ENCODE data around the gene ZNF784.

Gene ZNF784

DNA sequence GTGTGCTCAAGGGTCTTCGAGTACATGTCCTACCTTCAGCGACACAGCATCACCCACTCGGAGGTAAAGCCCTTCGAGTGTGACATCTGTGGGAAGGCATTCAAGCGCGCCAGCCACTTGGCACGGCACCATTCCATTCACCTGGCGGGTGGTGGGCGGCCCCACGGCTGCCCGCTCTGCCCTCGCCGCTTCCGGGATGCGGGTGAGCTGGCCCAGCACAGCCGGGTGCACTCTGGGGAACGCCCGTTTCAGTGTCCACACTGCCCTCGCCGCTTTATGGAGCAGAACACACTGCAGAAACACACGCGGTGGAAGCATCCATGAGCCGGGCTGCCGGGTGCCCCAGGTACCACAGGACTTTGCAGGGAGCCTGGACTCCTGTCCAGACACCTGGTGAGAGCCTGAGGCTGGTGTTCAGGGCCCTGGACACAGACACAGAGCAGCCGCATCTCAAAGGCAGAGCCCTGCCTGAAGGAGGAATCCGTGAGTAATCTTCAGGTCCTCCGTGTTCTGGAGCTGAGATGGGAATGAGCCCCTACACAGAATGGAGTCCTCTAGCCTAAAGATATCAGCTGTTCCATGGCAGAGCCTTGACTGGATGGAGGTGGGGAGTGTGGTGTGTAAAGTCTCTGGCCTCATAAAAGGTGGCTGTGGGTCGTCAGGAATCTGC lies 20.6 kb upstream of the ZNF784 start:
- H3K9ac ChIP-seq: no peak overlapping the region

DNA sequence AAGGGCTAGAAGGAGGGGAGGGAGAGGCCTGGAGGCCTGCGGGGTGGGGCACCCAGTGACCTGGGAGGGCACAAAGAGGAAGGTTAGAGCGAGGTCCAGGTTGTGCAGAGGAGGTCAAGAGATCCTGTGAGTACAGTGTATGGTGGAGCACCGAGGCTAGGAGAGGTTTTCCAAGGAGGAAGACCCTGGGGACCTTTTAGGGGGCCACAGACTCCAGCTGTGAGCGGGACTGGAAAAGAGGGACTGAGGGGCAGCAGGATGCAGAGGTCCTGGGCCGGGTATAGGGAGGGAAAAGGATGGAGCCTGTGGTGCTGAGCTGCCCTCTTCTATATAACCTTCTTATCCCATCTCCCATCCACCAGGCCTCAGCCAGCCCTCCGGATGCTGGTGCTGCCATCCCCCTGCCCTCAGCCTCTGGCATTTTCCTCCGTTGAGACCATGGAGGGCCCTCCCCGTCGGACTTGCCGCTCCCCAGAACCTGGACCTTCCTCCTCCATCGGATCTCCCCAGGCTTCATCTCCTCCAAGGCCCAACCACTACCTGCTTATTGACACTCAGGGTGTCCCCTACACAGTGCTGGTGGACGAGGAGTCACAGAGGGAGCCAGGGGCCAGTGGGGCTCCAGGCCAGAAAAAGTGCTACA lies 19.9 kb upstream of the ZNF784 start:
- H3K36me3 ChIP-seq (ENCODE audit: control insufficient read depth, insufficient read depth, low read length): no peaks in the 10 kb centered on the region
- peak overlapping the region; percentile 79 for H3K4me2 ChIP-seq (ENCODE audit: low read length)
- peak overlapping the region; percentile 75 for H3K4me3 ChIP-seq (ENCODE audit: low read depth, low read length)
- H2AFZ ChIP-seq: no peak overlapping the region
- H3K27ac ChIP-seq: peak overlapping the region; percentile 99
- H3K27me3 ChIP-seq (ENCODE audit: control insufficient read depth, insufficient read depth, low read length): no peaks in the 10 kb centered on the region
- TF ChIP-seq, protein P1, sequence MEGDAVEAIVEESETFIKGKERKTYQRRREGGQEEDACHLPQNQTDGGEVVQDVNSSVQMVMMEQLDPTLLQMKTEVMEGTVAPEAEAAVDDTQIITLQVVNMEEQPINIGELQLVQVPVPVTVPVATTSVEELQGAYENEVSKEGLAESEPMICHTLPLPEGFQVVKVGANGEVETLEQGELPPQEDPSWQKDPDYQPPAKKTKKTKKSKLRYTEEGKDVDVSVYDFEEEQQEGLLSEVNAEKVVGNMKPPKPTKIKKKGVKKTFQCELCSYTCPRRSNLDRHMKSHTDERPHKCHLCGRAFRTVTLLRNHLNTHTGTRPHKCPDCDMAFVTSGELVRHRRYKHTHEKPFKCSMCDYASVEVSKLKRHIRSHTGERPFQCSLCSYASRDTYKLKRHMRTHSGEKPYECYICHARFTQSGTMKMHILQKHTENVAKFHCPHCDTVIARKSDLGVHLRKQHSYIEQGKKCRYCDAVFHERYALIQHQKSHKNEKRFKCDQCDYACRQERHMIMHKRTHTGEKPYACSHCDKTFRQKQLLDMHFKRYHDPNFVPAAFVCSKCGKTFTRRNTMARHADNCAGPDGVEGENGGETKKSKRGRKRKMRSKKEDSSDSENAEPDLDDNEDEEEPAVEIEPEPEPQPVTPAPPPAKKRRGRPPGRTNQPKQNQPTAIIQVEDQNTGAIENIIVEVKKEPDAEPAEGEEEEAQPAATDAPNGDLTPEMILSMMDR (IDR thresholded peaks at IDR 0.05): no peak
- no peaks in the 10 kb centered on the region for H3K9me3 ChIP-seq (ENCODE audit: control insufficient read depth, low read length)
- peak overlapping the region; percentile 19 for H3K9ac ChIP-seq
- peaks cover 2% of the 10 kb centered on the region for H3K79me2 ChIP-seq
- H3K4me1 ChIP-seq: peaks cover 31% of the 10 kb centered on the region

More for the DNA sequence above, 20.6 kb upstream of the ZNF784 start:
- H3K4me2 ChIP-seq (ENCODE audit: low read length): peak overlapping the region; percentile 79
- H3K27ac ChIP-seq: peak overlapping the region; percentile 44
- peaks cover 2% of the 10 kb centered on the region for H3K79me2 ChIP-seq
- H3K36me3 ChIP-seq (ENCODE audit: control insufficient read depth, insufficient read depth, low read length): no peaks in the 10 kb centered on the region
- H3K4me1 ChIP-seq: peaks cover 24% of the 10 kb centered on the region
- H3K27me3 ChIP-seq (ENCODE audit: control insufficient read depth, insufficient read depth, low read length): no peaks in the 10 kb centered on the region
- H3K4me3 ChIP-seq (ENCODE audit: low read depth, low read length): no peak overlapping the region
- H3K9me3 ChIP-seq (ENCODE audit: control insufficient read depth, low read length): no peaks in the 10 kb centered on the region
- H2AFZ ChIP-seq: no peak overlapping the region
- TF ChIP-seq, protein P1 (IDR thresholded peaks at IDR 0.05): no peak

DNA sequence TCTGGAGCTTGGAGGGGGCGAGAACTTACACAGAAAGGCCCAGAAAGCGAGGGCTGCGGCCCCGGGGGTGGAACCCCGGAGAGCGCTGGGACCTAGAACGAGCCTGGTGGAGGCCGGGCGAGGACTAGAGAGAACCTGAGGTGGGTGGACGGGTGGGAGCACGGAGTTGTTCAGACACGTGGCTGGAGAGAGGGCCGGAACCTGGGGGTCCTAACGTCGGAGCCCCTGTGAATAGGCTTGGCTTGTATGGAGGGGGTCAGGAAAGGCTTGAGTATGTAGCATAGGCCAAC lies 19.5 kb upstream of the ZNF784 start:
- Histone ChIP-seq H3K27ac (peak overlapping the region; percentile 99), H3K4me1 (peaks cover 35% of the 10 kb centered on the region)

DNA sequence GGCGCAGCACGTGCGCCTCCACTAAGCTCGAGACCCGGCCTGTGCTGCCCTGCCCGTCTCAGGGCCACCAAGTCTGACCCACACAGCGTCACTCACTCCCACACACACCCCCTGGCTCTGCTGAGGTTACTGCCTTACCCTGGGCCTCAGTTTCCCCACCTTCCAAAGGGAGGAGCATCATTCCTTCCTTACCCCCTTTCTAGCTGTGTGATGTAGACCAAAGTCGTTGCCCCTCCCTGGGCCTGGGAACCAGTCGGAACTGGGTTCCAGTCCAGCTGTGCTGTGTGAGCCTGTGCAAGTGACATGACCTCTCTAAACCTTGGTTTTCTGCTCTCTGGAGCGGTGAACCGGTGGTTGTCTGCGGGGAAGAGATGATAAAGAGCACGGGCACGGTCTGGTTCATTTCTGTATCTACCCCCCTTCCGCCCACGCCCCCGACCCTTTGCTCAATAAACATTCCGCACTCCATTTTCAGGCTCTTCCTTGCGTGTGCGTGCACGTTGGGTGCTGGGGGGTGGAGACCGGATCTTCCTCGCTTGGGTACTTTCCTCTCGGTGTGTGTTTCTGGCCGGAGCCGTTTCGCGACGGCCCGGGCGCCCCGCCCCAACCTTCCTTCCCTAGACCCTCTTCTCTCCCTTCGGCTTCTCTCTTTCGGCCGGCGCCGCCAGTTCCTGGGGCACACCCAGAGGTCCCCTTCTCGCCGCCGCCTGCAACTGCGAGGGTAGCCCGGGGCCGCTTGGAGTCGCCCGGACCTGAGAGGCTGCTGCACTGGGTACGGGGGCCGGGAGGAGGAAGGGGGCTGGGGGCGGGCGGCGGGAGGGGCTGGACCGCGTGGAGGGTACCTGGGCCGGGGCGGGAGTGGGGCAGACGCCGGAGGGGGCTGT lies 18.9 kb upstream of the ZNF784 start, which contains the start of gene ZNF581:
TSS of gene ZNF581 (plus strand) at position 647 of the 884 bp plus-strand sequence. CDS start 923 bp downstream, outside the sequence.
- peak within 1 kb of the TSS; percentile 75 for H3K4me3 ChIP-seq (ENCODE audit: low read depth, low read length)
- peaks cover 6% of the 10 kb centered on the region for H3K79me2 ChIP-seq
- peak within 1 kb of the TSS; percentile 46 for H3K9ac ChIP-seq
- no peaks in the 10 kb centered on the region for H3K9me3 ChIP-seq (ENCODE audit: control insufficient read depth, low read length)
- peak within 1 kb of the TSS; percentile 58 for H2AFZ ChIP-seq
- peak within 1 kb of the TSS; percentile 79 for H3K4me2 ChIP-seq (ENCODE audit: low read length)
- H3K4me1 ChIP-seq: peaks cover 32% of the 10 kb centered on the region
- no peaks in the 10 kb centered on the region for H3K27me3 ChIP-seq (ENCODE audit: control insufficient read depth, insufficient read depth, low read length)
- H3K27ac ChIP-seq: peak within 1 kb of the TSS; percentile 99
- TF ChIP-seq, protein P1 (IDR thresholded peaks at IDR 0.05): no peak
- no peaks in the 10 kb centered on the region for H3K36me3 ChIP-seq (ENCODE audit: control insufficient read depth, insufficient read depth, low read length)

More for the DNA sequence above, 19.5 kb upstream of the ZNF784 start:
- H3K4me2 ChIP-seq (ENCODE audit: low read length): peak overlapping the region; percentile 79
- no peaks in the 10 kb centered on the region for H3K36me3 ChIP-seq (ENCODE audit: control insufficient read depth, insufficient read depth, low read length)
- no peak overlapping the region for H2AFZ ChIP-seq
- H3K9ac ChIP-seq: peak overlapping the region; percentile 19
- H3K27me3 ChIP-seq (ENCODE audit: control insufficient read depth, insufficient read depth, low read length): no peaks in the 10 kb centered on the region
- H3K79me2 ChIP-seq: peaks cover 6% of the 10 kb centered on the region
- H3K4me3 ChIP-seq (ENCODE audit: low read depth, low read length): peak overlapping the region; percentile 75
- no peaks in the 10 kb centered on the region for H3K9me3 ChIP-seq (ENCODE audit: control insufficient read depth, low read length)
- TF ChIP-seq, protein P1 (IDR thresholded peaks at IDR 0.05): no peak

Data from parathyroid adenoma (tissue), 2 donors.